Measurements from ENCODE around the gene SUCO. TPM values are rescaled to one million over a fixed set of nuclear protein-coding genes. Genes with fewer than 3 reads are reported as not detected.

SUCO gene
- total and polyA plus RNA-seq, 2 of the 8 experiments (the other 6 are each of a cell fraction or from before 2014, with no cell fraction given), result 8.3 to 35.8 TPM

DNA sequence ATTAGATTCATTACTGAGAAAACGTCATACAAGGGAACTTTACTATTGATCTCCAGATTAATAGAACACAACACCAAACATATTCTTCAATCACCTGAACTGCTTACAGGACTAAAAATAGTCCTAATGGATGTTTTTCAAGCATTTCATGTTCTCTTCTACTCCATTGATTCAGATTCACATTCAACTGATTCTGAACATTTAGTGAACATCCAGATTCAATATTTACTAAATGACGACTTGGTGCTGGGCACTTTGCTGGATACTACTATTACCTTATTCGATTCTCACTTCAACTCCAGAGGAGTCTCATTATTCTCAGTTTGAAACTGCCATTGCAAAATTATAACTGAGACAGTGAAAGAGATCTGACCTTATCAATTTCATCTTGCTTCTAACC, 18.8 kb upstream of the SUCO start:
- no peak overlapping the region for H3K4me2 ChIP-seq (ENCODE audit: insufficient read depth in 1 of 2, low read depth in 2 of 2, low read length in 2 of 2)
- H3K79me1 ChIP-seq (ENCODE audit: low read depth, low read length), result no peaks in the 10 kb centered on the region
- WGBS, 2 experiments (ENCODE audit: extremely low coverage in 1 of 2, insufficient coverage in 1 of 2, insufficient read length in 1 of 2, insufficient replicate concordance in 2 of 2, low coverage in 1 of 2, low lambda C conversion rate in 2 of 2, missing lambda C conversion rate in 1 of 2), result 82% methylated on average over 3 of the region's 3 CpGs; no CpG with 5 or more reads in 1 of the 2 experiments
- ChIA-PET CTCF (ENCODE audit: partially characterized antibody) (interaction anchor here (0.8 kb wide), 1 partner anchor 17 kb away, joined by 3 read pairs; no protein-coding TSS in a partner anchor), POLR2A (ENCODE audit: partially characterized antibody) (no interaction called here)
- no peak overlapping the region for H3K14ac ChIP-seq (ENCODE audit: insufficient read length)
- H3K27me3 ChIP-seq (replicated peaks in 1 of 4; ENCODE audit: control insufficient read depth in 3 of 4, extremely low read depth in 1 of 4, insufficient read depth in 3 of 4, low read length in 3 of 4), result no peaks in the 10 kb centered on the region
- no peaks in the 10 kb centered on the region for H3K79me2 ChIP-seq (ENCODE audit: control insufficient read depth in 1 of 2, insufficient read depth in 2 of 2, low read length in 2 of 2)
- H2BK120ac ChIP-seq (replicated peaks; ENCODE audit: low read depth, low read length), result no peak overlapping the region
- no peak overlapping the region for H4K8ac ChIP-seq (ENCODE audit: extremely low read depth, insufficient read depth, low read length)
- no peak overlapping the region for H2AFZ ChIP-seq (ENCODE audit: low read length)
- H2AK5ac ChIP-seq (ENCODE audit: low read depth, low read length), result no peak overlapping the region
- H3K4ac ChIP-seq (replicated peaks; ENCODE audit: insufficient read length, low read depth, low read length), result no peak overlapping the region
- H3K18ac ChIP-seq (ENCODE audit: extremely low read depth, low read length), result no peak overlapping the region
- no peaks in the 10 kb centered on the region for H3K23me2 ChIP-seq (ENCODE audit: low read depth, low read length)
- no peak overlapping the region for H4K5ac ChIP-seq (ENCODE audit: insufficient read length, low read depth, low read length)
- no peak overlapping the region for H2BK20ac ChIP-seq (ENCODE audit: low read length)
- H4K20me1 ChIP-seq (replicated peaks in 1 of 2; ENCODE audit: control insufficient read depth in 1 of 2, insufficient read depth in 2 of 2, low read length in 2 of 2), result no peaks in the 10 kb centered on the region
- H2BK15ac ChIP-seq (ENCODE audit: low read length), result no peak overlapping the region
- no peak overlapping the region for H3K4me3 ChIP-seq (ENCODE audit: extremely low read depth in 1 of 4, insufficient read depth in 2 of 4, low read depth in 3 of 4, low read length in 4 of 4)
- no peak overlapping the region for H3K23ac ChIP-seq (ENCODE audit: insufficient read length)
- no peak overlapping the region for H3K56ac ChIP-seq (replicated peaks; ENCODE audit: insufficient read length, low read depth, low read length)
- H2BK5ac ChIP-seq (ENCODE audit: low read depth, low read length), result no peak overlapping the region
- H3K36me3 ChIP-seq (ENCODE audit: control insufficient read depth in 2 of 4, insufficient read depth in 4 of 4, low read length in 3 of 4), result no peaks in the 10 kb centered on the region
- no peaks in the 10 kb centered on the region for H3K4me1 ChIP-seq (replicated peaks in 1 of 4; ENCODE audit: control insufficient read depth in 3 of 4, insufficient read depth in 4 of 4, low read length in 3 of 4)
- H3K27ac ChIP-seq (ENCODE audit: low read depth, low read length), result no peak overlapping the region
- H3K9me3 ChIP-seq (ENCODE audit: insufficient read depth in 2 of 2, low read depth in 1 of 2, low read length in 1 of 2), result no peaks in the 10 kb centered on the region
- no peak overlapping the region for H4K91ac ChIP-seq (replicated peaks; ENCODE audit: insufficient read length, low read length)
- TF ChIP-seq RNF2 (IDR thresholded peaks at IDR 0.05; ENCODE audit: borderline replicate concordance, low read depth, low read length, missing control alignments, poor library complexity, severe bottlenecking) (no peak), SIN3A (conservative IDR thresholded peaks at IDR 0.05 in 1 of 2, IDR thresholded peaks at IDR 0.05 in 1 of 2; ENCODE audit: low read depth in 1 of 2, low read length in 2 of 2) (no peak), SRF (IDR thresholded peaks at IDR 0.05; ENCODE audit: low read depth, low read length) (no peak), KDM1A (IDR thresholded peaks at IDR 0.05; ENCODE audit: borderline replicate concordance, low read length) (no peak), PHF8 (conservative IDR thresholded peaks at IDR 0.05; ENCODE audit: low read depth, low read length) (no peak), GABPA (IDR thresholded peaks at IDR 0.05; ENCODE audit: borderline replicate concordance, insufficient read depth, low read length) (no peak), BRCA1 (IDR thresholded peaks at IDR 0.05; ENCODE audit: low read depth, low read length) (no peak)
- TF ChIP-seq, protein P1, sequence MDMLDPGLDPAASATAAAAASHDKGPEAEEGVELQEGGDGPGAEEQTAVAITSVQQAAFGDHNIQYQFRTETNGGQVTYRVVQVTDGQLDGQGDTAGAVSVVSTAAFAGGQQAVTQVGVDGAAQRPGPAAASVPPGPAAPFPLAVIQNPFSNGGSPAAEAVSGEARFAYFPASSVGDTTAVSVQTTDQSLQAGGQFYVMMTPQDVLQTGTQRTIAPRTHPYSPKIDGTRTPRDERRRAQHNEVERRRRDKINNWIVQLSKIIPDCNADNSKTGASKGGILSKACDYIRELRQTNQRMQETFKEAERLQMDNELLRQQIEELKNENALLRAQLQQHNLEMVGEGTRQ (IDR thresholded peaks at IDR 0.05; ENCODE audit: low read length), result no peak
- no peak for DNase-seq (ENCODE audit: low read depth in 1 of 2, low spot score in 2 of 2)
- no peak overlapping the region for H3K9ac ChIP-seq (replicated peaks in 1 of 4; ENCODE audit: extremely low read depth in 1 of 4, low read depth in 3 of 4, low read length in 3 of 4)
- H2BK12ac ChIP-seq (ENCODE audit: low read depth, low read length), result no peak overlapping the region
- FAIRE-seq, result no peak
